C1 segment of cervical spinal cord (tissue), 14 donors: Measurements from ENCODE around the gene SLC22A23.

Source experiments
- DNase-seq, 14 donors: peaks; one replicate each; lab custom pipeline; 2025; lab: John Stamatoyannopoulos, UW

SLC22A23 gene

GRCh38 chr6:3471286-3471685 is 14.4 kb upstream of the SLC22A23 start:
- DNase-seq = no peak

- DNase-seq = no peak
Observed at GRCh38 chr6:3468585-3468984, 11.7 kb upstream of the SLC22A23 start.

GRCh38 chr6:3467996-3468395 is 11.1 kb upstream of the SLC22A23 start:
- DNase-seq = no peak

- DNase-seq = no peak
Observed at GRCh38 chr6:3466488-3467219, 9.8 kb upstream of the SLC22A23 start.

- DNase-seq = no peak
Observed at GRCh38 chr6:3460253-3460652, 3.4 kb upstream of the SLC22A23 start.

GRCh38 chr6:3458706-3459421 is 2.0 kb upstream of the SLC22A23 start:
- peak in 7 of 14 donors; percentile 14 to 53 (median 42) for DNase-seq

GRCh38 chr6:3457710-3458602 is 1.1 kb upstream of the SLC22A23 start:
- DNase-seq = peak in 8 of 14 donors; percentile 32 to 74 (median 55)

- DNase-seq = no peak
Observed at GRCh38 chr6:3456395-3456897, 404 bp downstream of the SLC22A23 start.

GRCh38 chr6:3455569-3456394 is 1.1 kb downstream of the SLC22A23 start:
- peak in 13 of 14 donors; percentile 18 to 73 (median 48) for DNase-seq

GRCh38 chr6:3455147-3455568 is 1.7 kb downstream of the SLC22A23 start:
- DNase-seq = peak in 3 of 14 donors; percentile 37 to 68 (median 47)

GRCh38 chr6:3454273-3455010 is 2.4 kb downstream of the SLC22A23 start:
- DNase-seq = no peak

GRCh38 chr6:3453413-3454272 is 3.2 kb downstream of the SLC22A23 start:
- no peak for DNase-seq

GRCh38 chr6:3451498-3451897 is 5.4 kb downstream of the SLC22A23 start:
- DNase-seq = no peak

- no peak for DNase-seq
Observed at GRCh38 chr6:3450888-3451287, 6.0 kb downstream of the SLC22A23 start.

GRCh38 chr6:3449750-3450305 is 7.0 kb downstream of the SLC22A23 start:
- DNase-seq = no peak

- DNase-seq = no peak
Observed at GRCh38 chr6:3449321-3449720, 7.5 kb downstream of the SLC22A23 start.

GRCh38 chr6:3447005-3447404 is 9.8 kb downstream of the SLC22A23 start:
- DNase-seq = no peak

GRCh38 chr6:3446184-3446583 is 10.7 kb downstream of the SLC22A23 start:
- no peak for DNase-seq
